GM19193 (cell line): ENCODE measurements around the gene TMEM196.

Experiments
- POLR2A ChIP-seq: IDR thresholded peaks from 4 replicates; pipeline ENCODE4 v1.6.1; 2011; ENCODE audit not compliant: insufficient read depth, insufficient read length; ENCODE audit errors: extremely low read depth

The TMEM196 gene

DNA sequence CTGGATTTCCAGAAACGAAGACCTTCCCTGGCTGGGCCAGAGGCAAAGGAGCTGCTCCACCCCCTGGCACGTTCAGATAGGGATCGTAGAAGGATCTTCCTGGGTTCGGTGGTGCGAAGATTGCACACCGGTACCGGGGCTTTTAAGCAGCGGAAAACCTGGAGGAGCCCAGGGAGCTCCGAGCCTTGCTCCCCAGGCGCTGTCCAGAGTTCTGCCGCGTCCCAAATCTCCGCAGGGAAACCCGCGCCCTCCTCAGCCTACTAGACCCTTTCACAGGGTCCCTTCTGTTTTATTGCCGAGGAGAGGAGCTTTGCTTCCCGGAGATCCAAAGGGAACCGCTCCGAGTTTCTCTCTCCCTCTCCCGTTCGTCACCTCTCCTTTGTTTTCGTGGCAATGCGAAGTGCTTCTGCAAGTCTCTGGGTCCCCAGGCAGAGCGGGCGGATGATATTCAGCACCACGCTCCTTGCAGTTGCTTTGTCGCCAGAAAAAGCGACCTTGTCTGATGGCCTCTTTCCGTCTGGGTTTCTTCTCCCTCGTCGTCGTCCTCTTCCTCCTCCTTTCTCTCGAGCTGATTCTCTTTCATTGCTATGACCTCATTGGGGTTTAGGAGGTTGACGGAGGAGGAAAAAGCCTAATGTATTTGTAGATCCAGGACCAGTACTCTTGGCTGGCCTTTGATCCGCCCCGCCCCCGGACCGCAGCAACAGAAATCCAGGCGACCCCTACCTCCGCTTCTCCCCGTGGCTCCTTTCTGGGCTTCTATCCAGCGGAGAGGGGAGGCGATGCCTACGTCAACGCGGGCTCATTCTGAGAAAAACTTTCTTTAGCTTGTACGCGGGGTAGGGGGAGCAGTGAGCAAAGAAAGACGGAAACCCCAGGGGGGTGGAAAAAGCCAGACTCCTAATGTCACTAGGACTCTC lies at the start of gene TMEM196:
Gene TMEM196, minus strand, starts transcription at position 777 of the 920 bp plus-strand sequence. CDS start 921 bp downstream, outside the sequence.
- no peak for TF ChIP-seq POLR2A

GRCh38 chr7:19816128-19816527 lies 42.7 kb upstream of the TMEM196 start:
- no peak for TF ChIP-seq POLR2A

- TF ChIP-seq POLR2A = no peak
Measured at GRCh38 chr7:19815546-19815945, 42.1 kb upstream of the TMEM196 start.

DNA sequence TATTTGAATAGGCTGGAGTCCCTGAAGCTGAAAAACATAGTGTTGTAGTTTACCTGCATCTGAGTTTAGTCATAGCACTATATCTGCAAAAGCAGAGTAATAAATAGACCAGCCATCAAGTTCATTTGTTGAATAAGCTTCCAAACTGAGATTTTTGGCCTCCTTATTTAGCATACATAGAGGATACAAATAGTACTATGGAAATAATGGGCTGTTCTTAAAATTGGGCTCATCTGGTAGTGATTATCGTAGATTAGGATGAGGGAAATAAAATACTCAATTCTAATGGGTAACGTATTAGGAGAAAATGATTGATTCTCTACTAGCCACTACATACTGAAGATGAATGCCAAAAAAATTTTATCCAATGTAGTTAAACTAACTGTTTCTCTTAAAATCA lies 41.4 kb upstream of the TMEM196 start:
- no peak for TF ChIP-seq POLR2A

GRCh38 chr7:19811386-19811785 lies 38.0 kb upstream of the TMEM196 start:
- no peak for TF ChIP-seq POLR2A

GRCh38 chr7:19798986-19799385 lies 25.6 kb upstream of the TMEM196 start:
- no peak for TF ChIP-seq POLR2A

- no peak for TF ChIP-seq POLR2A
Measured at GRCh38 chr7:19783541-19783940, 10.1 kb upstream of the TMEM196 start.

DNA sequence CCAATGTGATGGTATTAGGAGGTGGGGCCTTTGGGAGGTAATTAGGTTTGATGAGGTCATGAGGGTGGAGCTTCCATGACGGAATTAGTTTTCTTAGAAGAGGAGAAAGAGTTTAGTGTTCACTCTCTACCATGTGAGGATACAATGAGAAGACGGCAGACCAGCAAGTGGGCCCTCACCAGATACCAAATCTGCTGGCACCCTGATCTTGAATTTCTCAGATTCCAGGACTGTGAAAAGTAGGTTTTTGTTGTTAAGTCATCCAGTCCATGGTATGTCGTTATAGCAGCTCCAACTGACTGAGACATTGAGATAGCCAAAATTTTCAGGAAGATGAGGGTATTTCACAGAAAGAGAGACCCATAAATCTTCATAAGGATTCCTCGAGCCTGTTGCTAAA lies 3.6 kb upstream of the TMEM196 start:
- TF ChIP-seq POLR2A = no peak

GRCh38 chr7:19775578-19775977 lies 2.2 kb upstream of the TMEM196 start:
- TF ChIP-seq POLR2A = no peak

GRCh38 chr7:19772306-19772705 lies 1.1 kb downstream of the TMEM196 start:
- no peak for TF ChIP-seq POLR2A

DNA sequence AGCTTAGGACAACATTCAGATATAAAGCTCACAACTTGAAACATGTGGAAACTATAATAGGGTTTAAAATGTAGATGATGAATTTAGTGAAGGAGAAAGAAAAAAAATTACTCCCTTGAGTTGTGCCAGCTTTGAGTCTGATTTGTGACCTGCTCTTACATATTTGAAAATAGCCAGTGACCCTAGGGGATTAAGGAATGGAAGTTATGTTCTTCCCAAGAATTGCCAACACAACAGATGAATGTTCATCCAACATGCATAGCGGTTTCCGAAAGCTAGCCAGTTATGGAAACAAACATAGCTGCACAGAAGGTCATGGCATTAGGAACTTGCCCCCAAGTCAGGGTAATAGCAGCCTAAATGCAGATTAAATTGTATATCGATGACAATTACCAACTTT lies 10.8 kb downstream of the TMEM196 start:
- no peak for TF ChIP-seq POLR2A

GRCh38 chr7:19754521-19755116 lies 18.8 kb downstream of the TMEM196 start:
- TF ChIP-seq POLR2A = no peak

DNA sequence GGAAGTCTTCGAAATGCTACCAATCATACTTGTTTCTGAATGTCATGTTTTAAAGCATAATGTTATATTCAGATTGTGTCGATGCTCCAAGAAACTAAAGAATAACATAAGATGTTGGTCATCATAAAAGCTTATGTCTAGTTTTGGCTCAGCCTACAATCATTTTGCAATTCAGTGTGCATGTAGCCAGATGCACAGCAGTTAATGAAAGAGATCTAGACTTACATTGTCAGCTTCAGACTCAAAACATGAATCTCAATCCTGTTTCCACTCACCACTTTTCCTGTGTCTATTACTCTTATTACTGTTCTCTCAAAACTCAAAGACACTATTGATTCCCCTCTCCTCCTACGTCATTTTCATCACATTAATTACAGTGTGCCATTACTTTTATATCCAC lies 21.4 kb downstream of the TMEM196 start:
- no peak for TF ChIP-seq POLR2A

DNA sequence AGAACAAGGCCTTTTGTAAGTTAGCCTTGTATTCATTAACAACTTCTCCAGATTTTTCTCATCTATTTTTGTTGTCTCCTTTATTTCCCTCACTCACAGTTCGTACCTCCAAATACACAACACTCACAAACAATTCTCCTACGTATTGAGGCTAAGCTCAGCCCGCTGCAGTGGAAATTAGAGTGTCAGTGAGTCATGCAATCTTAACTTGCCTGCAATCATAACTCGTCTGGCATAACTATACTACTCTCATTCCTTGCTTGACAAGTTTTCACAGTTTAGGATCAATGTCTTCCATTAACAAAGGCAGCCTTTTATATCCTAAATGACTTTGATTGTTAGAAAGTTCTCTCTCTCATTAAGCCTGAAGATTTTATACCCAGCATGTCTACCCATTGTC lies 23.8 kb downstream of the TMEM196 start:
- TF ChIP-seq POLR2A = no peak

GRCh38 chr7:19747740-19748339 lies 25.6 kb downstream of the TMEM196 start:
- no peak for TF ChIP-seq POLR2A

DNA sequence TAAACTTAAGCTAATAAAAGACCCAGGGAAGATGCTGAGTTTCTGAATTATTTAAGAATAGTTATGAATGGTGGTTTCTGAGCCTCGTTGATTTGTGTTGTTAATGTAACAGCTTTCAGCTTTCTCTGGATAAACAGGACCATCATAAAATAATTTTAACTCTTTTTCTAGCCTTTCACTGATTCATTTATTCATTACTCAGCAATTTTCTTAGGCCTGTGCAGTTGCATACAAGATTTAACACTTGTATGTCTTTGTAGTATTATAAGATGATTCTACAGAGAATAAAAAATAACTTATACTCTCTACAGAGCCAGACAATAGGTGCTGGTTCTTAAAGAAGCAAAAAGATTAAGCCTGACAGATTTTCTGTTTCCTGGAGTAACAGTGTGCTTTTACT lies 29.3 kb downstream of the TMEM196 start:
- TF ChIP-seq POLR2A = no peak
